ENCODE results near the gene DNAH2.

The DNAH2 gene

DNA sequence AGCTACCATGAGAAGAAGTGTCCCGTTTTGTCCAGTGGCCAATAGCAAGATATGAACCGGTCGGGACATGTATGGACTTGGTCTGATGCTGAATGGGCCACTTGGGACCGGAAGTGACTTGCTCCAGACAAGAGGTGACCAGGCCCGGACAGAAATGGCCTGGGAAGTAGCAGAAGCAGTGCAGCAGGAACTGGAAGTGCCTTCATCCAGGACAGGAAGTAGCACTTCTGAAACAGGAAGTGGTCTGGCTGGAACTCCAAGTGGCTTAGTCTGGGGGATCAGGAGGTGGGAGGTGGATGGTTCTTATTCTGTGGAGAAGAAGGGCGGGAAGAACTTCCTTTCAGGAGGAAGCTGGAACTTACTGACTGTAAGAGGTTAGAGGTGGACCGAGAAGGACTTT is 7.2 kb upstream of the DNAH2 start:
- Histone ChIP-seq H3K27me3 (ENCODE audit: low read depth, low read length) (peaks cover 23% of the 10 kb centered on the region), H3K27ac (ENCODE audit: low read length) (no peak overlapping the region), H3K4me1 (ENCODE audit: low read length) (peaks cover 9% of the 10 kb centered on the region), H4K20me1 (ENCODE audit: insufficient read depth, low read length) (no peaks in the 10 kb centered on the region), H3K9me3 (ENCODE audit: insufficient read depth, low read length) (no peaks in the 10 kb centered on the region), H3K79me2 (ENCODE audit: low read length) (no peaks in the 10 kb centered on the region), H3K4me2 (ENCODE audit: low read length) (peak overlapping the region; percentile 10; the same call in 1 of the 2 replicates), H2AFZ (ENCODE audit: low read depth, low read length) (peak overlapping the region; percentile 20; the same call in 1 of the 2 replicates), H3K36me3 (replicated peaks; ENCODE audit: low read depth, low read length) (no peaks in the 10 kb centered on the region), H3K9ac (ENCODE audit: low read length) (no peak overlapping the region), H3K4me3 (ENCODE audit: low read length) (no peak overlapping the region)
- TF ChIP-seq CTCF (IDR thresholded peaks at IDR 0.05; ENCODE audit: low read depth, low read length) (no peak), EZH2phosphoT487 (IDR thresholded peaks at IDR 0.05; ENCODE audit: low read depth) (no peak)

GRCh38 chr17:7711051-7711755 is 6.3 kb upstream of the DNAH2 start:
- Histone ChIP-seq H3K27me3 (ENCODE audit: low read depth, low read length) (peaks cover 27% of the 10 kb centered on the region), H4K20me1 (ENCODE audit: insufficient read depth, low read length) (no peaks in the 10 kb centered on the region), H3K4me3 (ENCODE audit: low read length) (no peak overlapping the region), H2AFZ (ENCODE audit: low read depth, low read length) (no peak overlapping the region), H3K4me2 (ENCODE audit: low read length) (no peak overlapping the region), H3K36me3 (replicated peaks; ENCODE audit: low read depth, low read length) (no peaks in the 10 kb centered on the region), H3K9me3 (ENCODE audit: insufficient read depth, low read length) (no peaks in the 10 kb centered on the region), H3K79me2 (ENCODE audit: low read length) (no peaks in the 10 kb centered on the region), H3K9ac (ENCODE audit: low read length) (no peak overlapping the region), H3K27ac (ENCODE audit: low read length) (no peak overlapping the region), H3K4me1 (ENCODE audit: low read length) (peaks cover 10% of the 10 kb centered on the region)
- no peak for TF ChIP-seq CTCF (IDR thresholded peaks at IDR 0.05; ENCODE audit: low read depth, low read length)
- no peak for TF ChIP-seq EZH2phosphoT487 (IDR thresholded peaks at IDR 0.05; ENCODE audit: low read depth)

DNA sequence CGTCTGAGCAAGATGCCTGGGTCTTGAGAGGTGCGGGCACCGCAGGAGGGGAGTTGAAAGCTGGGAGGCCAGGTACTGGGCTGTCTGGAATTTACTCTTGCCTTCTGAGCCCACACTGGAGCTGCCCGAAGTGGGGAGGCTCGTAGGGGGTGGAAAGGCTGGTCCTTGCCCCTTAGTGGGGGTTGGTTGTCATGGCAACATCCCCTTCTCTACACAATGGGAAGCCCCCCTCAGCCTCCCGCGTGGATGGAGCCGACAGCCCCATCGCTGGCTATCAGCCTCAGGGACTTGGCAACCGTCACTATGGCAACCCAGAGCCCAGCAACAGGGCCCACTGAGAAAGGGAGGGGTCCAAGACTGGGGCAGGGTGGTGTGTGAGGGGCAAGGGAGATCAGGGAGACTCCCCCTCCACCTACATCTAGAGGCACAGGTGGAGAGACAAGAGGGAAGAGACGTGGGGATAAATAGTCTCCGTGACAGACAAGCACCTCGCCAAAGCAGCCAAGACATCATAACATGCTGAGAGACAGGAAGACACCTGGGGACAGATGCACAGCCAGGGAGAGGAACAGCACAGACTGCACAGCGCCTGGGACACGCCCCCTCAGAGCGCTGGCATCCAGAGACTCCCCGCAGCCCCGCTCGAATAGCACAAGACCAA is 5.3 kb upstream of the DNAH2 start:
- no peaks in the 10 kb centered on the region for H4K20me1 ChIP-seq (ENCODE audit: insufficient read depth, low read length)
- H3K4me2 ChIP-seq (ENCODE audit: low read length) = no peak overlapping the region
- peaks cover 14% of the 10 kb centered on the region for H3K4me1 ChIP-seq (ENCODE audit: low read length)
- no peak overlapping the region for H3K9ac ChIP-seq (ENCODE audit: low read length)
- no peak overlapping the region for H2AFZ ChIP-seq (ENCODE audit: low read depth, low read length)
- H3K79me2 ChIP-seq (ENCODE audit: low read length) = no peaks in the 10 kb centered on the region
- peaks cover 25% of the 10 kb centered on the region for H3K27me3 ChIP-seq (ENCODE audit: low read depth, low read length)
- no peaks in the 10 kb centered on the region for H3K36me3 ChIP-seq (replicated peaks; ENCODE audit: low read depth, low read length)
- H3K9me3 ChIP-seq (ENCODE audit: insufficient read depth, low read length) = no peaks in the 10 kb centered on the region
- no peak for TF ChIP-seq EZH2phosphoT487 (IDR thresholded peaks at IDR 0.05; ENCODE audit: low read depth)
- TF ChIP-seq CTCF (IDR thresholded peaks at IDR 0.05; ENCODE audit: low read depth, low read length) = no peak
- H3K4me3 ChIP-seq (ENCODE audit: low read length) = no peak overlapping the region
- no peak overlapping the region for H3K27ac ChIP-seq (ENCODE audit: low read length)

DNA sequence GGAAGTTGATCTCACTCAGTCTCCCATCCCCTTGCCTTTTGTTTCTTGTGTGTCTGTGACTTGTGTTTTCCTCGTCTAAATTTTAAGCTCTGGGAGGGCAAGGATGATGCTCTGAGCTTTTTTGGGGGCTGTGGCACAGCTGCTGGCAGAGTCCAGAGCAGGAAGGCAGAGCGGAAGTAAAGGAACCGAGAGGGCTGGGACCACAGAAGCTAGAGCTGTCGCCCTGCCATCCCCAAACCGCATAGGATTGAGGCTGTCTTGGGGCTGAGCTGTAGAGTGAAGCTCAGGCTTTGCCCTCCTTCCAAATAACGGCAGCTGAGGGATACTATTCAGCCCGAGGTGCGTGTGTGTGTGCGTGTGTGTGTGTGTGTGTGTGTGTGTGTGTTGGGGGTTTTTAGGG is 3.8 kb upstream of the DNAH2 start:
- H4K20me1 ChIP-seq (ENCODE audit: insufficient read depth, low read length) = no peaks in the 10 kb centered on the region
- TF ChIP-seq EZH2phosphoT487 (IDR thresholded peaks at IDR 0.05; ENCODE audit: low read depth) (no peak), CTCF (IDR thresholded peaks at IDR 0.05; ENCODE audit: low read depth, low read length) (no peak)
- peaks cover 17% of the 10 kb centered on the region for H3K4me1 ChIP-seq (ENCODE audit: low read length)
- H3K27ac ChIP-seq (ENCODE audit: low read length) = no peak overlapping the region
- H3K9me3 ChIP-seq (ENCODE audit: insufficient read depth, low read length) = no peaks in the 10 kb centered on the region
- no peaks in the 10 kb centered on the region for H3K36me3 ChIP-seq (replicated peaks; ENCODE audit: low read depth, low read length)
- H3K27me3 ChIP-seq (ENCODE audit: low read depth, low read length) = peaks cover 37% of the 10 kb centered on the region
- no peak overlapping the region for H3K4me2 ChIP-seq (ENCODE audit: low read length)
- H3K9ac ChIP-seq (ENCODE audit: low read length) = no peak overlapping the region
- no peaks in the 10 kb centered on the region for H3K79me2 ChIP-seq (ENCODE audit: low read length)
- no peak overlapping the region for H3K4me3 ChIP-seq (ENCODE audit: low read length)
- no peak overlapping the region for H2AFZ ChIP-seq (ENCODE audit: low read depth, low read length)

Measured in OCI-LY3 (cell line).